Middle frontal gyrus (tissue), 1 donor: Measurements from ENCODE around the gene OSTN.
"Not testable (repeated sequence)": the region's sequence is repeated elsewhere in the genome, so short reads cannot be mapped to it uniquely, and the experiment has no call there.

Source experiments
- DNase-seq: peaks from one replicate; pipeline ENCODE4 v3.0.0-alpha.2; 2015; ENCODE audit warnings: low spot score; ENCODE audit errors: extremely low spot score

Gene OSTN

GRCh38 chr3:191234216-191234615 lies 35.2 kb downstream of the OSTN start:
- no peak for DNase-seq

- DNase-seq: no peak
Observed at GRCh38 chr3:191235331-191236314, 36.6 kb downstream of the OSTN start.

GRCh38 chr3:191236646-191237045 lies 37.6 kb downstream of the OSTN start:
- no peak for DNase-seq

- DNase-seq: no peak
Observed at GRCh38 chr3:191237047-191237882, 38.2 kb downstream of the OSTN start.

GRCh38 chr3:191238321-191238817 lies 39.3 kb downstream of the OSTN start:
- no peak for DNase-seq

- DNase-seq: no peak
Observed at GRCh38 chr3:191239407-191240031, 40.5 kb downstream of the OSTN start.

GRCh38 chr3:191240486-191240885 lies 41.4 kb downstream of the OSTN start:
- DNase-seq: no peak

GRCh38 chr3:191244242-191244867 lies 45.3 kb downstream of the OSTN start:
- DNase-seq: no peak

GRCh38 chr3:191246034-191246433 lies 47.0 kb downstream of the OSTN start:
- DNase-seq: not testable (repeated sequence)

- DNase-seq: no peak
Observed at GRCh38 chr3:191246630-191247029, 47.6 kb downstream of the OSTN start.

- no peak for DNase-seq
Observed at GRCh38 chr3:191253089-191253799, 54.2 kb downstream of the OSTN start.

- DNase-seq: no peak
Observed at GRCh38 chr3:191254098-191254873, 55.2 kb downstream of the OSTN start.

GRCh38 chr3:191255156-191255555 lies 56.1 kb downstream of the OSTN start:
- no peak for DNase-seq

GRCh38 chr3:191256405-191256804 lies 57.4 kb downstream of the OSTN start:
- DNase-seq: no peak

- no peak for DNase-seq
Observed at GRCh38 chr3:191257286-191257685, 58.2 kb downstream of the OSTN start.

- no peak for DNase-seq
Observed at GRCh38 chr3:191259486-191259885, 60.4 kb downstream of the OSTN start.

GRCh38 chr3:191260431-191261303 lies 61.6 kb downstream of the OSTN start:
- DNase-seq: no peak

- DNase-seq: no peak
Observed at GRCh38 chr3:191261304-191261638, 62.2 kb downstream of the OSTN start.

- no peak for DNase-seq
Observed at GRCh38 chr3:191262650-191263049, 63.6 kb downstream of the OSTN start.
